GF-D8 (cell line): ENCODE data around the gene PAFAH2.
A peak's percentile ranks its signal among the peaks of the same experiment; 100 is the strongest.

Source experiments
- DNase-seq: peaks from one replicate; lab custom pipeline; 2025; lab: John Stamatoyannopoulos, UW

The PAFAH2 gene

DNA sequence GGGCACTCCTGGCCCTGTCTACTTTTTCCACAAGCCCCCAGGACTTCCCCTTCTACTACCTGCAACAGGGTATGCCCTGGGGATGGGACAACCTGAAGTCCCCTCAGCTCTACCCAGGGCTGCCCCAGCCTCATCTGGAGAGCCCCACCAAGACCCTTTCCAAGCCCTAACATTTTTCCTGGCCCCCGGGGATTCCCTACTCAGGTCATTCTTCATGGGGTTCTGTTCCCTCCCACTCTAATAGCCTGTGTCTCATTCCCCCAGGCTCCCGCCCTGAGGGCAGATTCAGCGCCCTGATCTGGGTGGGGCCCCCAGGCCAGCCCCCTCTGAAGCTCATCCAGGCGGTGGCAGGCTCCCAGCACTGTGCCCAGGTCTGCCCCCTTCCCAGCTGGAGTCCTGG is 33.3 kb upstream of the PAFAH2 start:
- DNase-seq, result no peak

GRCh38 chr1:26029864-26030481 is 32.1 kb upstream of the PAFAH2 start:
- DNase-seq, result no peak

GRCh38 chr1:26029054-26029863 is 31.4 kb upstream of the PAFAH2 start:
- DNase-seq, result no peak

- no peak for DNase-seq
Measured at GRCh38 chr1:26028490-26028980, 30.7 kb upstream of the PAFAH2 start.

DNA sequence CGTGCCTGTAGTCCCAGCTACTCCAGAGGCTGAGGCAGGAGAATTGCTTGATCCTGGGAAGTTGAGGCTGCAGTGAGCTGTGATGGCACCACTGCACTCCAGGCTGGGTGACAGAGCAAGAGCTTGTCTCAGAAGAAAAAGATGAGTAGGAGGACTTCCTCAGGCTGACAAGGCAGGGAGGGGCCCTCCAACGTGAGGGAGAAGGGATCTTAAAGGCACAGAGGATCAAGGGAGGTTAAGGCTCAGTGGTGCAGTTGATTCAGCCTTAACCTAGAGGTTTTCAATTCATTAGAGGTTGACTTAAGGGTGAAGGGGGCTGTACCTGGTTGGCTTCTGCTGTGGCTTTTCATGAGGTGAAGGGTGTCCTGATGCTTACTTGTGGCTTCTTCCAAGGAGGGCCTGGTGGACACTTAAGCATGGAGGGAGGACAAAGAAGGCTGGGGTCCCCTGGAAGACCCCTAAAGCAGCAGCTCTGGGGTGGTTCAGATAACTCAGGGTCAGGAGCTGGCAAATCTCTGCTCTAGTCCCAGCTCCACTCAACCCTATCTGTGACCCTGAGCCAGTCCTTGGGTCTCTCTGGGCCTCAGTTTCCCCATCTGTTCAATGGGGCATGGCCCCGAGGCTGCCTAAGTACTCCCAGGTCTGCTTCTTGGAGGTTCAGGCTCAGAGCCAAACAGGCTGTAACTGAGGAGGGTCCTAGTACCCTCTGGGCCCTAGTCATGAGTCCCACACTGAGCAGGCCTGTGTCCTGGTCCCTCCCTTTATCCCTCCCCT is 30.0 kb upstream of the PAFAH2 start:
- no peak for DNase-seq

GRCh38 chr1:26025517-26025916 is 27.7 kb upstream of the PAFAH2 start:
- no peak for DNase-seq

- no peak for DNase-seq
Measured at GRCh38 chr1:26025060-26025459, 27.2 kb upstream of the PAFAH2 start.

DNA sequence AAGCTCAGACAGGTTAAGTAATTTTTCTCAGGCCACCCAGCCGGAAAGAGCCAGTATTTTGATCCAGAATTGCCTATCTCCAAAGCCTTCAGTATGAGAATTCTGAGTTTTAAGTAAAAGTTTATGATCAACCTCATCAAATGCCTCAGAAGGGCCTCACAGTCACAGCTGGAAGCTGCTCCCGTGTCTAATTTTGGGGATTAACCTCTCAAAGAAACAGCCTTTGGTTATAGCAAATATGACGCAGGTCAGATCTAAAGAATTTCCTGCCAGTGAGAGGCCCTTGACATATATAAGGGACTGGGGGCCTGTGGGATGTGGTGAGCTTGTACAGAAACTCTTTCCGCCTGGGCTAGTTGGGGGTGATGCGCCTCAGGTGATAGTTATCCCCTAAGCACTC is 26.0 kb upstream of the PAFAH2 start:
- DNase-seq, result no peak

GRCh38 chr1:26023009-26023408 is 25.1 kb upstream of the PAFAH2 start:
- DNase-seq, result no peak

DNA sequence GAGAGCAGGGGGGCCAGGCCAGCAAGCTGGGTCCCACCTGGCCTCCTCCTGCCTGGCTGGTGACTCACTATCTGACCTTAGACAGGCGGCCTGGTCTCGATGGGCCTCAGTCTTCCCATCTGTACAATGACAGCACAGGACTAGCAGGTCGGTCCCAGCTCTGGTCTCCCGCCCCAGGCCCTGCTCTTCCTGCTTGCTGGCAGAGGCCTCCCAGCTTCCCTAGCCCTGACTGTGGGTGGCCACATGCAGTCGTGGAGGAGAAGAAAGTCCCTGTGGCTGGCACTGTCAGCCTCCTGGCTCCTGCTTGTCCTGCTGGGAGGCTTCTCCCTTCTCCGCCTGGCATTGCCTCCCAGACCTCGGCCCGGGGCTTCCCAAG is 24.5 kb upstream of the PAFAH2 start:
- DNase-seq, result no peak

DNA sequence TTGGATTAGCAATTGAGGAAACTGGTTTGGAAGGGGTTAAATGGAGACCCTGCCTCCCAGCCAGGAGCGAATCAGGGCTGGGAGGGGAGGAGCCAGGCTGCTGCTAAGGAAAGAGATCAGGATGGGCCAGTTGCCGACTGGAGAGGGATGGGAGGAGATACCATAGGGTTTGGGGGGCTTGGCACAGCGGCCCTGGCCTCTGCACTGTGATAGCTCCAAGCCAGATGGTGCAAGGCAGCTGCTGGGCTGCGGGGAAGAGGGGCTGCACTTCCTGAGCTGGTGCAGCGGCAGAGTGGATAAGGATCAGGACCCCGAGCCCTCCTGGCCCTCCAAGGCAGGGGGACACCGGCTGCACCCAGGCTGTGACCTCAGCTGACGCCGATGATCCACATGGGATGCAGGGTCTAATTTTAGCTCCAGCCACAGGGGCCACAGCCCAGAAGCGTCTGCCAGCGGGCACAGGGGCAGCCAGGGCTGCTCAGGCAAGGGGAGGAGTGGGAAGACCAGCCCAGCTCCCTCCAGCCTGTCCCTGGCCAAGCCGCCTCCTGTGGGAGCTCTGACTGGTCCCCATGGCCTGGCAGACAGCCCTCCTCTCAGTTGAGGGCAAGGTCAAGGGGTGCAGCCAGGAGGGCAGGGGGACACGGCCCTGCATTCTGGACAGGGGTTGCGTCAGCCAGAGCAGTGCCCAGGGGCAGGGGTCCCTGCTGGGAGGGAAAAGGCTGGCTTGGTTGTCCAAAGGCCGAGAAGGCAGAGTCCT is 24.0 kb upstream of the PAFAH2 start, which contains the start of gene EXTL1:
TSS of gene EXTL1 (plus strand) at position 129 of the 757 bp plus-strand sequence. CDS start 872 bp downstream, outside the sequence.
- DNase-seq, result no peak

DNA sequence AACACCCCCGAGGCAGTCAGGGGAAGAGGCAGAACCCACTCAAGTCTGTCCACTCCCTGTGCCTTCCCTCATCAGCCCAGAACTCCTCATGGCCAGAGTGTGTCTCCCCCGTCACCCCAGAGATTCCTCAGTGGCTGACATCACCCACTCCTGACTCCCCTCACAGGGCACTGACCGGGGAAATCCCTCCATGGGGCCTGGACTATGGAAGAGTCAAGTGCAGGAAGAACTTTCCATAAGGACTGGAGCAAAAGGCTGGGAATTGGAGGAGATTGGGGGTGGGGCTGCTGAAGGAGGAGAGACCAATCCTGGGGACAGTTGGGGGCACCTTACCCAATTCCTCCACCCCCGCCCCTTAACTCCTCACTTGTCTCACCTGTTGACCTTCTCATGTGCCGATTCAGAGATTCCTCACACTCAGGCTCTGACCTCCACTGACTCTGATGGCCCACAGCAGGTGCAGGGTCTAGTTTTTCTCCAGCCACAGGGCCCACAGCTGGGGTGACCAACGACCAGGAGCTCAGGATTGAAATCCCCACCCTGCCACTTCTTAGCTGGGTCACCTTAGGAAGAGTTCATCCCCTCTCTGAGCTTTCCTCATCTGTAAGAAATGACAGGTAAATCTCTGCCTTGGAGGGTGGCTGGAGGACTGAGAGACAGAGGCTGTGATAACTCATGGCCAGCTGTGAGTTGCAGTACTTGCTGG is 23.2 kb upstream of the PAFAH2 start:
- no peak for DNase-seq

DNA sequence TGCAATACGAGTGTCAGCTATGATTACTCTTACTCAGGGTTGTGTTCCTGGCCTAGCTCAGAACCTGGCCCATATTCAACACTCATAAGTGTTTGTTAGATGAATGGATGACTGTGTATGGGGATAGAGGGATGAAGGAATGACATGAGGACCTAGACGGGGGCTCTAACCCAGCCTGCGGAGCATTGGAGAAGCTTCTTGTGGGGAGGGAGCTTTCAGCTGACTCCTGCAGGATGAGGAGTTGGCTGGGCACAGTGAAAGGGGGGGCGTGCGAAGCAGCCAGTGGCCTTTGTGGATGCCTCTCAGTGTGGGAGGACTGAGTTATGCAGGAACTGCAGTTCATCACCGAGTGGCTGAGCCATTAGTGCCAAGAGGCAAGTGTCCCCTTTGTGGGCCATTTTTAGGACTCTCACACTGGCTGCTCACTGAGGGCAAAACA is 22.5 kb upstream of the PAFAH2 start:
- no peak for DNase-seq

GRCh38 chr1:26019641-26020315 is 21.9 kb upstream of the PAFAH2 start:
- DNase-seq, result no peak

- DNase-seq, result no peak
Measured at GRCh38 chr1:26017606-26018005, 19.7 kb upstream of the PAFAH2 start.

GRCh38 chr1:26016953-26017545 is 19.2 kb upstream of the PAFAH2 start:
- DNase-seq, result no peak

GRCh38 chr1:26016258-26016952 is 18.5 kb upstream of the PAFAH2 start:
- peak; percentile 58 for DNase-seq

- DNase-seq, result peak; percentile 78
Measured at GRCh38 chr1:26015358-26015757, 17.5 kb upstream of the PAFAH2 start.

- DNase-seq, result no peak
Measured at GRCh38 chr1:26014179-26014578, 16.3 kb upstream of the PAFAH2 start.

DNA sequence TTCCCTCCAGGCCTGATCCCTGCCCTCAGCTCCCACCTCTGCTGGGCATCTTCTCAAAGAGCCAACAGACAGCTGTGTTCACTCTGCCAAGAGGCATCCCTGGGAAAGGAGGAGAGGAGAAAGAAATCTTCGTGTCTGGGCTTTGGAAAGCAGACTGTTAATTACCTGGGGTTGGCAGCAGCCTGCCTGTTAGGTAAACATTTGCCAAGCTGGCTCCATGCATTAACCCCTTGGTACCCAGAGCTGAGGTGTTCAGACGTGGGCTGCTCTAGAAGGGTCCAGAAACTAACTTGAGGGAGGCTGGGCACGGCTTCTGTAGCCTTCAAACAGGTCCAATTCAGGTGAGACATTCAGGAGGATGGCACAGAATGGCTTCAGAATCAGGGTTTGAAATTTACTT is 15.0 kb upstream of the PAFAH2 start:
- DNase-seq, result no peak
